Fibroblast of mammary gland (primary cell): ENCODE results near the gene CNPY1.
"Not testable (repeated sequence)": the region's sequence is repeated elsewhere in the genome, so short reads cannot be mapped to it uniquely, and the experiment has no call there.

ENCODE experiments used
- DNase-seq: peaks from one replicate; pipeline ENCODE4 v3.0.0-alpha.2; 2010; ENCODE audit warnings: low read depth
- H3K4me3 ChIP-seq: 2 replicates; pipeline ENCODE4 v1.5.1; 2011; ENCODE audit warnings: low read depth, mild to moderate bottlenecking, low read length, moderate library complexity; ENCODE audit not compliant: control insufficient read depth
- CTCF ChIP-seq: conservative IDR thresholded peaks from 2 replicates; pipeline ENCODE4 v1.5.1; 2011; ENCODE audit warnings: low read depth, low read length, inconsistent platforms; ENCODE audit not compliant: control insufficient read depth, insufficient read depth

The CNPY1 gene

GRCh38 chr7:155546449-155546848 lies at the start of gene CNPY1:
Gene CNPY1, minus strand, starts transcription at chr7:155546559. Its CDS starts 630 bp downstream, at chr7:155545929.
- not testable (repeated sequence) for DNase-seq, H3K4me3 ChIP-seq

GRCh38 chr7:155594961-155595366 lies 48.6 kb upstream of the CNPY1 start:
- TF ChIP-seq CTCF = no peak
- H3K4me3 ChIP-seq = no peak overlapping the region
- DNase-seq = no peak

GRCh38 chr7:155594163-155594732 lies 47.9 kb upstream of the CNPY1 start:
- DNase-seq = no peak
- no peak overlapping the region for H3K4me3 ChIP-seq
- TF ChIP-seq CTCF = no peak

GRCh38 chr7:155593461-155594162 lies 47.3 kb upstream of the CNPY1 start:
- TF ChIP-seq CTCF = no peak
- DNase-seq = no peak
- no peak overlapping the region for H3K4me3 ChIP-seq

GRCh38 chr7:155591055-155591775 lies 44.9 kb upstream of the CNPY1 start:
- no peak for TF ChIP-seq CTCF
- no peak overlapping the region for H3K4me3 ChIP-seq
- DNase-seq = no peak

GRCh38 chr7:155590215-155591018 lies 44.1 kb upstream of the CNPY1 start:
- no peak for DNase-seq
- TF ChIP-seq CTCF = no peak

More at GRCh38 chr7:155590215-155591018, 44.1 kb upstream of the CNPY1 start:
- no peak overlapping the region for H3K4me3 ChIP-seq
